HCT116 (cell line): Measurements from ENCODE around the gene SGTB.

ENCODE experiments used
- ATF3 ChIP-seq: IDR thresholded peaks from 2 replicates; pipeline ENCODE4 v1.6.1; 2012
- CTCF ChIP-seq, 3 experiments: fragments of 200-600 bp in 1 of 3; sonication (generic) in 1 of 3; IDR thresholded peaks in 2 of 3; conservative IDR thresholded peaks in 1 of 3; 2 replicates each; pipeline ENCODE4 v1.5.1; 2012 to 2017; ENCODE audit warnings: low read depth in 2 of 3, low read length in 2 of 3, antibody characterized with exemption in 1 of 3, borderline replicate concordance in 1 of 3, control low read depth in 1 of 3, mild to moderate bottlenecking in 1 of 3, mixed read lengths in 1 of 3, mixed run types in 1 of 3, moderate library complexity in 1 of 3; ENCODE audit not compliant: insufficient read depth in 1 of 3
- EGR1 ChIP-seq: IDR thresholded peaks from 2 replicates; pipeline ENCODE4 v1.6.1; 2012; ENCODE audit warnings: low read depth
- EZH2phosphoT487 ChIP-seq: fragments of 200-600 bp; IDR thresholded peaks from 2 replicates; pipeline ENCODE4 v1.6.1; 2018; ENCODE audit warnings: antibody characterized with exemption, borderline replicate concordance
- POLR2A ChIP-seq: IDR thresholded peaks from 2 replicates; pipeline ENCODE4 v1.7.0; 2011; ENCODE audit warnings: borderline replicate concordance; ENCODE audit not compliant: insufficient read depth, insufficient read length; ENCODE audit errors: extremely low read depth
- POLR2AphosphoS5 ChIP-seq: IDR thresholded peaks from 2 replicates; pipeline ENCODE4 v1.6.1; 2011; ENCODE audit warnings: mild to moderate bottlenecking, low read depth, low read length, moderate library complexity
- RAD21 ChIP-seq: IDR thresholded peaks from 2 replicates; pipeline ENCODE4 v1.6.1; 2012; ENCODE audit warnings: low read depth, mild to moderate bottlenecking
- TCF7L2 ChIP-seq: IDR thresholded peaks from 2 replicates; pipeline ENCODE4 v1.7.0; 2011; ENCODE audit warnings: borderline replicate concordance, inconsistent platforms; ENCODE audit not compliant: insufficient read depth, insufficient read length; ENCODE audit errors: extremely low read depth
- ZFX ChIP-seq: fragments of 450-650 bp; IDR thresholded peaks from 2 replicates; pipeline ENCODE4 v1.6.1; 2017

- TF ChIP-seq CTCF (IDR thresholded peaks at IDR 0.05 in 2 of 3, conservative IDR thresholded peaks at IDR 0.05 in 1 of 3; ENCODE audit: borderline replicate concordance in 1 of 3, insufficient read depth in 1 of 3, low read depth in 2 of 3, low read length in 2 of 3) (no peak), TCF7L2 (no peak), RAD21 (no peak), ZFX (no peak), EZH2phosphoT487 (no peak), POLR2AphosphoS5 (no peak), POLR2A (no peak), ATF3 (no peak), EGR1 (no peak)
These were observed 31.3 kb upstream of the SGTB start for GRCh38 chr5:65753189-65753588.
